22Rv1 (cell line): ENCODE measurements around the gene FMOD.

Experiments used
- H3K27ac ChIP-seq: fragments of 450-650 bp; 2 replicates; pipeline ENCODE4 v1.5.1; 2017
- ZFX ChIP-seq: fragments of 450-650 bp; IDR thresholded peaks from 2 replicates; pipeline ENCODE4 v1.6.1; 2017; ENCODE audit warnings: antibody characterized with exemption, borderline replicate concordance
- TF ChIP-seq, protein P1 (sequence below): fragments of 450-650 bp; IDR thresholded peaks from 2 replicates; pipeline ENCODE4 v1.5.1; 2017; ENCODE audit warnings: mild to moderate bottlenecking

FMOD gene

DNA sequence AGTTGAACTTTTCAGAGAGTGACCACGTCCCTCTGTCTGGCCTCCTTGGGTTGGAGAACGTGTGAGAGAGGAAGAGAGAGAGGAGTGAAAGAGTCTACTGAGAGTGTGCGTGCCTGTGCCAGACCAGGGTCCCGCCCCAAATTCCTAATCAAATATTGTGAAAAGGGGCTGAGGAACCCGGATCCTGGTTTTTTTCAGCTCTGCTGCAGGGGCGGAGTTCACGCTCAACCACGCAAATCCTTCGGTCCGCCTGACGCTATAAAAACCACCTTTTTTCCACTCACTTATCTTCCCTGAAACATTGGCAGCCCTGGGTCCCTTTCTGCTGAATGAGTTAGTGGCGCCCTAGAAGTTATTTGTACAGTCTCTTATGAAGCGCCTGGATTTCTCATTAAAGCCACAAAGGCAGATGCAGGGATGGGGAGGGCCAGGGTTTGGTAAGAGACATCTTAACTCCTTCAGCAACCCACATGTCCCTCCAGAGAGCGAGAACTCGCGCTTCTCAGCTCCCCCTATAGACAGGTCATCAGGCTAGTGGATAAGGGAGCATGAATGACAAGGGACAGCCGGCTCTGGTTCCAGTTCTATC lies at the start of gene FMOD:
Gene FMOD (minus strand): TSS at position 86 of the 589 bp plus-strand sequence. CDS start 2,852 bp downstream, outside the sequence.
- H3K27ac ChIP-seq = no peak within 1 kb of the TSS
- TF ChIP-seq, protein P1, sequence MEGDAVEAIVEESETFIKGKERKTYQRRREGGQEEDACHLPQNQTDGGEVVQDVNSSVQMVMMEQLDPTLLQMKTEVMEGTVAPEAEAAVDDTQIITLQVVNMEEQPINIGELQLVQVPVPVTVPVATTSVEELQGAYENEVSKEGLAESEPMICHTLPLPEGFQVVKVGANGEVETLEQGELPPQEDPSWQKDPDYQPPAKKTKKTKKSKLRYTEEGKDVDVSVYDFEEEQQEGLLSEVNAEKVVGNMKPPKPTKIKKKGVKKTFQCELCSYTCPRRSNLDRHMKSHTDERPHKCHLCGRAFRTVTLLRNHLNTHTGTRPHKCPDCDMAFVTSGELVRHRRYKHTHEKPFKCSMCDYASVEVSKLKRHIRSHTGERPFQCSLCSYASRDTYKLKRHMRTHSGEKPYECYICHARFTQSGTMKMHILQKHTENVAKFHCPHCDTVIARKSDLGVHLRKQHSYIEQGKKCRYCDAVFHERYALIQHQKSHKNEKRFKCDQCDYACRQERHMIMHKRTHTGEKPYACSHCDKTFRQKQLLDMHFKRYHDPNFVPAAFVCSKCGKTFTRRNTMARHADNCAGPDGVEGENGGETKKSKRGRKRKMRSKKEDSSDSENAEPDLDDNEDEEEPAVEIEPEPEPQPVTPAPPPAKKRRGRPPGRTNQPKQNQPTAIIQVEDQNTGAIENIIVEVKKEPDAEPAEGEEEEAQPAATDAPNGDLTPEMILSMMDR = peak; percentile 43
- no peak for TF ChIP-seq ZFX

DNA sequence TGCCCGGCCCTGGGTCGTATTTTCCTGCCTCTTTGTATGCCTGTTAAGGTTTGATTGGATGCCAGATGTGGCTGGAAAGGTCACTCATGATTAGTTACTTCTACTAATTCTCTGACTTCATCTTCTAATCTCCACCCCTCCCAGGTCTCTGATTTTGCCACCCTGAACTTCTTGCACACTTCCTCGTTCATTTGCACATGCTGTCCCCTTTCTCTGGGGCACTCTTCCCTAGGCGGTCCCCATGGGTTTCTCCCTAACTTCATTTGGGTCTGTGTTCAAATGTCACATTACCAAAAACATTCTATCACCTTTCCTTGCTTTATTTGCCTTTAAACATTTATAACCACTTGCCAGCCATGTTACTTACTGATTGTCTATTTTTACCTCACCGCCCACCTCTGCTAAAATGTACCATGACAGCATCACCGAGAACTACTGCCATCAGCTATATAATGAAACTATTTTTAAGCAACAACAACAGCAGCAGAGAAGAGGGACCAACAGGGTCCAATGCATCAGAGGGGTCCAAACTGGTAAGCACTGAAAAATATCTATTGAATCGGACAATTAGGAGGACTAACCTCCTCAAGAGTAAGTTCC lies 45.8 kb upstream of the FMOD start:
- TF ChIP-seq ZFX = no peak
- TF ChIP-seq, protein P1 = no peak
- H3K27ac ChIP-seq = peak overlapping the region; percentile 54

DNA sequence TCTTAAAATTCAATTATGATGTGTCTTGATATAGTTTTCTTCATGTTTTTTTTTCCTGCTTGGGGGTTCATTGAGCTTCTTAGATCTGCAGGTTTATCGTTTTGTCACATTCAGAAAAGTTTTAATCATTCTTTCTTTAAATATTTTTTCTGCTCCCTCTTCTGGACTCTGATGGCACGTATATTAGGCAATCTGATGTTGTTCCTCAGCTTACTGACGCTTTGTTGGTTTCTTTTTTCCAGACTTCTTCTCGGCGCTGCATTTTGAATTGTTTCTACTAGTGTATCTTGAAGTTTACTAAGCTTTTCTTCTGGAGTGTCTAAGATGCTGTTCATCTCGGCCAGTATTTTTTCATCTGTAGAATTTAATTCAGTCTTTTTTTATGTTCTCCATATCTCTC lies 44.8 kb upstream of the FMOD start:
- no peak overlapping the region for H3K27ac ChIP-seq
- TF ChIP-seq, protein P1 = no peak
- TF ChIP-seq ZFX = no peak

DNA sequence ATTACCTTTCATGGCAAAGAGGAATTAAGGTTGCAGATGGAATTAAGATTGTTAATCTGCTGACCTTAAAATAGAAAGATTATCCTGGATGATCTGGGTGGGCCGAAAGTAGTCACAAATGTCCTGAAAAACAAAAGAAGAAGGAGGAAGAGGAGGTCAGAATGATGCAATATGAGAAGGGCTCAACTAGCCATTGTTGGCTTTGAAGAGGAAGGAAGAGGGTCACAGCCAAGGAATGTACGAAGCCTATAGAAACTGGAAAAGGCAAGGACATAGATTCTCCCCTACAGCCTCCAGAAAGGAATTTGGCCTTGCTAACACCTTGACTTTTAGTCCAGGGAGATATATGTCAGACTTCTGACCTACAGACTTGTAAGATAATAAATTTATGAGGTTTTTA lies 39.4 kb upstream of the FMOD start:
- TF ChIP-seq ZFX = no peak
- TF ChIP-seq, protein P1 = no peak
- no peak overlapping the region for H3K27ac ChIP-seq

DNA sequence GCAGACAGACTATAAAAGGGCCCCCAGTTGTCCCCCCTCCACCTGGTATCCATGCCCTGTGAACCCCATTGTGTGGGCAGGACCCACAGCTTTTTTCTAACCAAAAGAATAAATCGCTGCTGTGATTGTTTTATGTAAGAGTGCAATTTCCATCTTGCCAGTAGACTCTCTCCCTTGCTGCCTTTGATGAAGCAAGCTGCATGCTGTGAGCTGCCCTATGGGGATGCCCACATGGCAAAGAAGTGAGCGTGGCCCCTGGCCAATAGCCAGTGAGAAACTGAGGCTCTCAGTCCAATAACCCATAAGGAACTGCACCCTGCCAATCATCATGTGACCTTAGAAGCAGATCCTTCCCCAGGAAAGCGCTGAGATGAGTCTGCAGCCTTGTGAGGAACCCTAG lies 37.8 kb upstream of the FMOD start:
- TF ChIP-seq, protein P1 = no peak
- TF ChIP-seq ZFX = no peak
- no peak overlapping the region for H3K27ac ChIP-seq

DNA sequence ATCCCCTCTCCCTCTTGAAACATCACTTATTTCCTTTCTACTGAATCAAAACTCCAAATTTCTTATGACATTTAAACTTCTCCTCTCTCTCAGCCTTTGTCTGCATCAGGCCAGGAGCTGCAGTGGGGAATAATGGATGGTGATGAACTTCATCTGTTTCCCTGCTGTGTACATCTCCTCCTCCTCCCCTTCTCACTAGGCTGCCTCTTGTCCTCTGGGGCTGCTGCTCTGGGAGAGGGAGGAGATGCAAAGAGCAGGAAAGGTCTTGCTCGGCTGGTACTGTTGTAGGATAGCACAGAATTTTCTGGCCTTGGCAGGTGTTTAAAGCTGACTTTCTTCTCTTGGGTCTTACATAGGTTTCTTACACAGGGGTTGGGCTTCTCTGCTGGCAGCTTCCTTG lies 31.1 kb upstream of the FMOD start:
- H3K27ac ChIP-seq = no peak overlapping the region

More for the DNA sequence above, 31.1 kb upstream of the FMOD start:
- no peak for TF ChIP-seq ZFX
- TF ChIP-seq, protein P1 = no peak
